ENCODE data around the gene PLPP1.

Gene PLPP1

GRCh38 chr5:55534436-55535198 is at the start of gene PLPP1:
TSS of gene PLPP1 (minus strand) at chr5:55534964. CDS start at chr5:55534629, 335 bp downstream.
- peak; percentile 75 to 78 for DNase-seq

- no peak for DNase-seq
Observed at GRCh38 chr5:55583578-55583977, 48.8 kb upstream of the PLPP1 start.

GRCh38 chr5:55582256-55582655 is 47.5 kb upstream of the PLPP1 start:
- DNase-seq: no peak

GRCh38 chr5:55580042-55580441 is 45.3 kb upstream of the PLPP1 start:
- DNase-seq: no peak

- DNase-seq: no peak
Observed at GRCh38 chr5:55578771-55579170, 44.0 kb upstream of the PLPP1 start.

GRCh38 chr5:55577353-55578060 is 42.7 kb upstream of the PLPP1 start:
- DNase-seq: no peak

- no peak for DNase-seq
Observed at GRCh38 chr5:55576661-55577060, 41.9 kb upstream of the PLPP1 start.

- no peak for DNase-seq
Observed at GRCh38 chr5:55575815-55576583, 41.2 kb upstream of the PLPP1 start.

- DNase-seq: no peak
Observed at GRCh38 chr5:55572600-55572999, 37.8 kb upstream of the PLPP1 start.

- DNase-seq: no peak
Observed at GRCh38 chr5:55572020-55572419, 37.3 kb upstream of the PLPP1 start.

- DNase-seq: no peak
Observed at GRCh38 chr5:55570570-55570969, 35.8 kb upstream of the PLPP1 start.

- no peak for DNase-seq
Observed at GRCh38 chr5:55570026-55570425, 35.3 kb upstream of the PLPP1 start.

GRCh38 chr5:55569513-55569865 is 34.7 kb upstream of the PLPP1 start:
- no peak for DNase-seq

GRCh38 chr5:55568654-55569512 is 34.1 kb upstream of the PLPP1 start:
- DNase-seq: no peak

- no peak for DNase-seq
Observed at GRCh38 chr5:55564721-55565120, 30.0 kb upstream of the PLPP1 start.

GRCh38 chr5:55558484-55558883 is 23.7 kb upstream of the PLPP1 start:
- no peak for DNase-seq

- DNase-seq: no peak
Observed at GRCh38 chr5:55557123-55557522, 22.4 kb upstream of the PLPP1 start.

GRCh38 chr5:55554585-55555202 is 19.9 kb upstream of the PLPP1 start:
- no peak for DNase-seq

- DNase-seq: no peak
Observed at GRCh38 chr5:55551904-55552303, 17.1 kb upstream of the PLPP1 start.

- no peak for DNase-seq
Observed at GRCh38 chr5:55551358-55551757, 16.6 kb upstream of the PLPP1 start.

GRCh38 chr5:55547781-55548180 is 13.0 kb upstream of the PLPP1 start:
- no peak for DNase-seq

- DNase-seq: no peak
Observed at GRCh38 chr5:55546947-55547346, 12.2 kb upstream of the PLPP1 start.

Data from stimulated activated CD4-positive, alpha-beta T cell treated with anti-CD3 and anti-CD28 coated beads, Interleukin-2, amount 100 ng/mL, for 48 hours (primary cell).